ENCODE measurements around the gene FIGNL2. TPM values are rescaled to one million over a fixed set of nuclear protein-coding genes. Genes with fewer than 3 reads are reported as not detected.

Gene FIGNL2
- total and polyA plus RNA-seq, 2 experiments from 2014 or later, result 1.1 to 5.2 TPM

DNA sequence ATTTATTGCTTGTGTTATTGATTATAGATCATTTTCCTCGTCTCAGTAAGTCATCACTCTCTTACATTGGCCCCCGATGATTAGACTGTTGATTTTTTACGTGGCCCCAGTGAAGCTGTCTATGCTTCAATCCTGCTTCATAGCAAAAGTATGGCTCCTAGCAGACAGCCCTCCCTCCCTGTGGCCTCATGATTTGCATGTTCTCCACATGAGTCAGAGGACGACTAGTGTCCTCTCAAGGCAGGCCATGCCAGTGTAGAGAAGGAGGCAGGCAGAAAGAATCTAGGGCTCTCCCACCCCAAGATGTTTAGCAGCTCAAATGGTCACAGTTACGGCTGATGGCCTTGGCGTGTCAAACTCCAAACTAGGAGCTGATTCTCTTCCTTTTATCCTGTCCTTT, 59.6 kb downstream of the FIGNL2 start:
- DNase-seq (ENCODE audit: low spot score), result no peak
- Mint-ChIP-seq H3K36me3 (ENCODE audit: low read depth) (peaks cover 23% of the 10 kb centered on the region), H3K9me3 (no peaks in the 10 kb centered on the region), H3K4me3 (no peak overlapping the region), H3K27ac (no peak overlapping the region), H3K4me1 (no peaks in the 10 kb centered on the region), H3K27me3 (ENCODE audit: insufficient read depth, low read depth, poor library complexity) (peaks cover 3% of the 10 kb centered on the region)
- no peak for ATAC-seq
- no peaks in the 10 kb centered on the region for H3K4me1 ChIP-seq (ENCODE audit: insufficient read depth)
- H3K4me2 ChIP-seq, result no peak overlapping the region
- no peak overlapping the region for H3K4me3 ChIP-seq
- H4K20me1 ChIP-seq (replicated peaks; ENCODE audit: insufficient read depth), result peaks cover 5% of the 10 kb centered on the region; the same call in 1 of the 2 replicates
- no peaks in the 10 kb centered on the region for H3K36me3 ChIP-seq (ENCODE audit: insufficient read depth)
- H3K27me3 ChIP-seq (ENCODE audit: insufficient read depth), result no peaks in the 10 kb centered on the region
- H3K27ac ChIP-seq (ENCODE audit: low read depth), result no peak overlapping the region
- H2AFZ ChIP-seq, result no peak overlapping the region
- H3F3A ChIP-seq (replicated peaks; ENCODE audit: low read depth), result no peaks in the 10 kb centered on the region
- H3K79me2 ChIP-seq (replicated peaks; ENCODE audit: insufficient read depth), result no peaks in the 10 kb centered on the region
- no peak for TF ChIP-seq ZNF331 (CRISPR knock-in tag; IDR thresholded peaks at IDR 0.05; ENCODE audit: low read depth)
- TF ChIP-seq REST (IDR thresholded peaks at IDR 0.05; ENCODE audit: unreplicated experiment), result no peak
- no peak for TF ChIP-seq JUNB (IDR thresholded peaks at IDR 0.05; ENCODE audit: unreplicated experiment)
- no peak for TF ChIP-seq NANOG (IDR thresholded peaks at IDR 0.05; ENCODE audit: borderline replicate concordance)
- no peak for TF ChIP-seq ZNF114 (CRISPR knock-in tag; IDR thresholded peaks at IDR 0.05)
- TF ChIP-seq, protein P1, sequence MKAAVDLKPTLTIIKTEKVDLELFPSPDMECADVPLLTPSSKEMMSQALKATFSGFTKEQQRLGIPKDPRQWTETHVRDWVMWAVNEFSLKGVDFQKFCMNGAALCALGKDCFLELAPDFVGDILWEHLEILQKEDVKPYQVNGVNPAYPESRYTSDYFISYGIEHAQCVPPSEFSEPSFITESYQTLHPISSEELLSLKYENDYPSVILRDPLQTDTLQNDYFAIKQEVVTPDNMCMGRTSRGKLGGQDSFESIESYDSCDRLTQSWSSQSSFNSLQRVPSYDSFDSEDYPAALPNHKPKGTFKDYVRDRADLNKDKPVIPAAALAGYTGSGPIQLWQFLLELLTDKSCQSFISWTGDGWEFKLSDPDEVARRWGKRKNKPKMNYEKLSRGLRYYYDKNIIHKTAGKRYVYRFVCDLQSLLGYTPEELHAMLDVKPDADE (IDR thresholded peaks at IDR 0.05), result no peak
- no peak for TF ChIP-seq STAT1 (IDR thresholded peaks at IDR 0.05; ENCODE audit: unreplicated experiment)
- TF ChIP-seq POLR2AphosphoS5 (IDR thresholded peaks at IDR 0.05; ENCODE audit: low read depth), result no peak
- TF ChIP-seq EZH2phosphoT487 (IDR thresholded peaks at IDR 0.05; ENCODE audit: unreplicated experiment), result no peak
- TF ChIP-seq, protein P2, sequence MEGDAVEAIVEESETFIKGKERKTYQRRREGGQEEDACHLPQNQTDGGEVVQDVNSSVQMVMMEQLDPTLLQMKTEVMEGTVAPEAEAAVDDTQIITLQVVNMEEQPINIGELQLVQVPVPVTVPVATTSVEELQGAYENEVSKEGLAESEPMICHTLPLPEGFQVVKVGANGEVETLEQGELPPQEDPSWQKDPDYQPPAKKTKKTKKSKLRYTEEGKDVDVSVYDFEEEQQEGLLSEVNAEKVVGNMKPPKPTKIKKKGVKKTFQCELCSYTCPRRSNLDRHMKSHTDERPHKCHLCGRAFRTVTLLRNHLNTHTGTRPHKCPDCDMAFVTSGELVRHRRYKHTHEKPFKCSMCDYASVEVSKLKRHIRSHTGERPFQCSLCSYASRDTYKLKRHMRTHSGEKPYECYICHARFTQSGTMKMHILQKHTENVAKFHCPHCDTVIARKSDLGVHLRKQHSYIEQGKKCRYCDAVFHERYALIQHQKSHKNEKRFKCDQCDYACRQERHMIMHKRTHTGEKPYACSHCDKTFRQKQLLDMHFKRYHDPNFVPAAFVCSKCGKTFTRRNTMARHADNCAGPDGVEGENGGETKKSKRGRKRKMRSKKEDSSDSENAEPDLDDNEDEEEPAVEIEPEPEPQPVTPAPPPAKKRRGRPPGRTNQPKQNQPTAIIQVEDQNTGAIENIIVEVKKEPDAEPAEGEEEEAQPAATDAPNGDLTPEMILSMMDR (conservative IDR thresholded peaks at IDR 0.05; ENCODE audit: low read depth in 2 of 2), result no peak
- TF ChIP-seq CREB1 (CRISPR knock-in tag; IDR thresholded peaks at IDR 0.05; ENCODE audit: low read depth), result no peak
- TF ChIP-seq, protein P3, sequence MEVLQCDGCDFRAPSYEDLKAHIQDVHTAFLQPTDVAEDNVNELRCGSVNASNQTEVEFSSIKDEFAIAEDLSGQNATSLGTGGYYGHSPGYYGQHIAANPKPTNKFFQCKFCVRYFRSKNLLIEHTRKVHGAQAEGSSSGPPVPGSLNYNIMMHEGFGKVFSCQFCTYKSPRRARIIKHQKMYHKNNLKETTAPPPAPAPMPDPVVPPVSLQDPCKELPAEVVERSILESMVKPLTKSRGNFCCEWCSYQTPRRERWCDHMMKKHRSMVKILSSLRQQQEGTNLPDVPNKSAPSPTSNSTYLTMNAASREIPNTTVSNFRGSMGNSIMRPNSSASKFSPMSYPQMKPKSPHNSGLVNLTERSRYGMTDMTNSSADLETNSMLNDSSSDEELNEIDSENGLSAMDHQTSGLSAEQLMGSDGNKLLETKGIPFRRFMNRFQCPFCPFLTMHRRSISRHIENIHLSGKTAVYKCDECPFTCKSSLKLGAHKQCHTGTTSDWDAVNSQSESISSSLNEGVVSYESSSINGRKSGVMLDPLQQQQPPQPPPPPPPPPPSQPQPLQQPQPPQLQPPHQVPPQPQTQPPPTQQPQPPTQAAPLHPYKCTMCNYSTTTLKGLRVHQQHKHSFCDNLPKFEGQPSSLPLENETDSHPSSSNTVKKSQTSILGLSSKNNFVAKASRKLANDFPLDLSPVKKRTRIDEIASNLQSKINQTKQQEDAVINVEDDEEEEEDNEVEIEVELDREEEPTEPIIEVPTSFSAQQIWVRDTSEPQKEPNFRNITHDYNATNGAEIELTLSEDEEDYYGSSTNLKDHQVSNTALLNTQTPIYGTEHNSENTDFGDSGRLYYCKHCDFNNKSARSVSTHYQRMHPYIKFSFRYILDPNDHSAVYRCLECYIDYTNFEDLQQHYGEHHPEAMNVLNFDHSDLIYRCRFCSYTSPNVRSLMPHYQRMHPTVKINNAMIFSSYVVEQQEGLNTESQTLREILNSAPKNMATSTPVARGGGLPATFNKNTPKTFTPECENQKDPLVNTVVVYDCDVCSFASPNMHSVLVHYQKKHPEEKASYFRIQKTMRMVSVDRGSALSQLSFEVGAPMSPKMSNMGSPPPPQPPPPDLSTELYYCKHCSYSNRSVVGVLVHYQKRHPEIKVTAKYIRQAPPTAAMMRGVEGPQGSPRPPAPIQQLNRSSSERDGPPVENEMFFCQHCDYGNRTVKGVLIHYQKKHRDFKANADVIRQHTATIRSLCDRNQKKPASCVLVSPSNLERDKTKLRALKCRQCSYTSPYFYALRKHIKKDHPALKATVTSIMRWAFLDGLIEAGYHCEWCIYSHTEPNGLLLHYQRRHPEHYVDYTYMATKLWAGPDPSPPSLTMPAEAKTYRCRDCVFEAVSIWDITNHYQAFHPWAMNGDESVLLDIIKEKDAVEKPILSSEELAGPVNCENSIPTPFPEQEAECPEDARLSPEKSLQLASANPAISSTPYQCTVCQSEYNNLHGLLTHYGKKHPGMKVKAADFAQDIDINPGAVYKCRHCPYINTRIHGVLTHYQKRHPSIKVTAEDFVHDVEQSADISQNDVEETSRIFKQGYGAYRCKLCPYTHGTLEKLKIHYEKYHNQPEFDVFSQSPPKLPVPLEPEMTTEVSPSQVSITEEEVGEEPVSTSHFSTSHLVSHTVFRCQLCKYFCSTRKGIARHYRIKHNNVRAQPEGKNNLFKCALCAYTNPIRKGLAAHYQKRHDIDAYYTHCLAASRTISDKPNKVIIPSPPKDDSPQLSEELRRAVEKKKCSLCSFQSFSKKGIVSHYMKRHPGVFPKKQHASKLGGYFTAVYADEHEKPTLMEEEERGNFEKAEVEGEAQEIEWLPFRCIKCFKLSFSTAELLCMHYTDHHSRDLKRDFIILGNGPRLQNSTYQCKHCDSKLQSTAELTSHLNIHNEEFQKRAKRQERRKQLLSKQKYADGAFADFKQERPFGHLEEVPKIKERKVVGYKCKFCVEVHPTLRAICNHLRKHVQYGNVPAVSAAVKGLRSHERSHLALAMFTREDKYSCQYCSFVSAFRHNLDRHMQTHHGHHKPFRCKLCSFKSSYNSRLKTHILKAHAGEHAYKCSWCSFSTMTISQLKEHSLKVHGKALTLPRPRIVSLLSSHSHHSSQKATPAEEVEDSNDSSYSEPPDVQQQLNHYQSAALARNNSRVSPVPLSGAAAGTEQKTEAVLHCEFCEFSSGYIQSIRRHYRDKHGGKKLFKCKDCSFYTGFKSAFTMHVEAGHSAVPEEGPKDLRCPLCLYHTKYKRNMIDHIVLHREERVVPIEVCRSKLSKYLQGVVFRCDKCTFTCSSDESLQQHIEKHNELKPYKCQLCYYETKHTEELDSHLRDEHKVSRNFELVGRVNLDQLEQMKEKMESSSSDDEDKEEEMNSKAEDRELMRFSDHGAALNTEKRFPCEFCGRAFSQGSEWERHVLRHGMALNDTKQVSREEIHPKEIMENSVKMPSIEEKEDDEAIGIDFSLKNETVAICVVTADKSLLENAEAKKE (CRISPR knock-in tag; IDR thresholded peaks at IDR 0.05), result no peak
- TF ChIP-seq EZH2 (IDR thresholded peaks at IDR 0.05; ENCODE audit: low read depth, unreplicated experiment), result no peak
- no peaks in the 10 kb centered on the region for H3K9me2 ChIP-seq (ENCODE audit: insufficient read depth)
